Adrenal gland (tissue), 12 donors: Measurements from ENCODE around the gene ZP4. TPM values are rescaled to one million over a fixed set of nuclear protein-coding genes. Genes with fewer than 3 reads are reported as not detected.

Experiments used
- DNase-seq, 7 donors: peaks; one replicate each; pipeline ENCODE4 v3.0.0-alpha.2; 2019 to 2020
- H3K27ac ChIP-seq, 5 donors: fragments of 200-600 bp; sonication (generic) in 4 of 5; 1 replicate in 3 of 5; 2 replicates in 2 of 5; pipeline versions ENCODE4 v1.5.1 to v1.8.0; 2016 to 2020; ENCODE audit warnings: mild to moderate bottlenecking in 1 of 5
- H3K27me3 ChIP-seq: fragments of 200-600 bp; 2 replicates; pipeline ENCODE4 v1.8.0; 2021
- H3K36me3 ChIP-seq, 2 donors: fragments of 200-600 bp; replicated peaks in 1 of 2; 1 replicate in 1 of 2; 2 replicates in 1 of 2; pipeline versions ENCODE4 v1.5.1 to v1.8.0; 2018 to 2022
- H3K4me1 ChIP-seq, 2 donors: fragments of 200-600 bp; replicated peaks in 1 of 2; 1 replicate in 1 of 2; 2 replicates in 1 of 2; pipeline versions ENCODE4 v1.5.1 to v1.8.0; 2018 to 2021
- H3K4me3 ChIP-seq, 4 donors: fragments of 200-600 bp; sonication (generic) in 3 of 4; one replicate each; pipeline ENCODE4 v1.5.1; 2016 to 2018
- H3K9me3 ChIP-seq, 3 donors: fragments of 200-600 bp; sonication (generic) in 1 of 3; replicated peaks in 1 of 3; 1 replicate in 2 of 3; 2 replicates in 1 of 3; pipeline versions ENCODE4 v1.5.1 to v1.8.0; 2016 to 2021
- CTCF ChIP-seq, 6 experiments: fragments of 450-650 bp in 4 of 6; fragments of 200-600 bp in 2 of 6; sonication (generic) in 1 of 6; IDR thresholded peaks; 1 replicate in 5 of 6; 2 replicates in 1 of 6; pipeline versions ENCODE4 v1.5.1 to v1.8.0; 2016 to 2021; ENCODE audit warnings: antibody characterized with exemption in 6 of 6, mild to moderate bottlenecking in 2 of 6, moderate library complexity in 1 of 6
- POLR2A ChIP-seq, 2 donors: fragments of 450-650 bp; IDR thresholded peaks; one replicate each; pipeline ENCODE4 v1.6.1; 2017; ENCODE audit warnings: antibody characterized with exemption in 2 of 2, mild to moderate bottlenecking in 2 of 2, moderate library complexity in 1 of 2
- WGBS, 4 donors: extraction: QIAGEN DNeasy Blood & Tissue Kit in 2 of 4; methylation state at CpG; one replicate each; pipeline versions ENCODE4 v1.1.5 to v1.1.7; 2013 to 2017; 5-methylcytosine and 5-hydroxymethylcytosine counted together
- intact Hi-C, 2 donors: fragments of 100-400 bp; cut with DNase I; formaldehyde crosslinking; loops; one replicate each; pipeline versions ENCODE4 v1.14.1 to v1.15.0; 2022 to 2023
- polyA plus RNA-seq, 3 donors: library from polyadenylated mRNA; stranded (reverse); fragments of 200-250 nt in 2 of 3; fragments of 350-450 nt in 1 of 3; fragmentation: Illumina TruSeq in 1 of 3; extraction: RNeasy Lipid Tissue Mini Kit (QIAGEN cat#74804) in 1 of 3; gene quantifications; one replicate each; pipeline ENCODE4 v1.2.3, GENCODE V29; 2013 to 2014
- total RNA-seq, 9 donors: library from RNA; depleted of rRNA in 4 of 9; stranded (reverse); fragments of >200 nt in 4 of 9; fragments of 120-200 nt in 1 of 9; fragmentation: NEBNext Ultra II Directional in 1 of 9; extraction: Animal tissue kit (Norgen Biotek cat#: 25700) in 1 of 9; gene quantifications; one replicate each; pipeline versions ENCODE4 v1.1.0 to v1.2.4, GENCODE V29; 2013 to 2023
- donor health status: healthy with polysubstance abuse.
- donor health status: Bipolar disorder and iron deficiency.
- donor health status: DM: yes; HTN: yes; CAD: no.
- donor health status: DM: no; HTN: no; CAD: no.
- donor health status: DM: no; HTN: no; CAD: no.
- donor health status: DM: yes; HTN: yes; CAD: no.

ZP4 gene
- total and polyA plus RNA-seq, 12 donors, result not detected

DNA sequence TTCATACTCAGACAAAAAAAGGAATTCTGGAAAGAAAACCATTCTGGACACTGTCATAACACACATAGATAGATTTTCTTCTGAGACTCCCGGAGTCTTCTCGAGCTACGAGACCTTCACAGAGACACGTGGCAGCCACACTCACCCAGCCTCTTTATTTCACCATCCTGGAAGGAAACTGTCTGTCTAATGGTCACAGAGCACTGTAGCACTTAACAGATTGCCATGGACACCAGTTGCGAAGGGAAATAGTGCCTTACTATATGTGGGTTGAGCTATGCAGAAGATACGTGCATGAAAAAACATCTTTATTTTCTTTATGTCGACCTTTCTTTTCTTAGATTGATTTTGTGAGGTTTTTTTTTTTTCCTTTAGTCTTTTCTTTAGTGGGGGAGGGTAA, 57.9 kb downstream of the ZP4 start:
- no peak overlapping the region for H3K4me3 ChIP-seq
- intact Hi-C loops, result no loop called here
- H3K27ac ChIP-seq, result no peak overlapping the region
- no peaks in the 10 kb centered on the region for H3K27me3 ChIP-seq
- H3K36me3 ChIP-seq, result no peaks in the 10 kb centered on the region
- H3K9me3 ChIP-seq, result no peaks in the 10 kb centered on the region
- TF ChIP-seq POLR2A (IDR thresholded peaks at IDR 0.05), result no peak
- no peak for TF ChIP-seq CTCF (IDR thresholded peaks at IDR 0.05)
- H3K4me1 ChIP-seq, result no peaks in the 10 kb centered on the region
- DNase-seq, result no peak
- WGBS, 4 donors, result 28 to 46% (median 38%) methylated on average over 7 of the region's 7 CpGs
